H9 (cell line): ENCODE results near the gene CCDC91. TPM values are rescaled to one million over a fixed set of nuclear protein-coding genes. Genes with fewer than 3 reads are reported as not detected.
A peak's percentile ranks its signal among the peaks of the same experiment; 100 is the strongest.

Experiments
- DNase-seq: peaks from one replicate; pipeline ENCODE4 v3.0.0-alpha.2; 2017
- H2AFZ ChIP-seq: one replicate; pipeline ENCODE4 v1.6.1; 2013; ENCODE audit warnings: mild to moderate bottlenecking, low read length, control low read depth, moderate library complexity
- H2AK5ac ChIP-seq: 2 replicates; pipeline ENCODE4 v1.6.1; 2013; ENCODE audit warnings: low read length, control low read depth, mixed read lengths; ENCODE audit not compliant: insufficient read length
- H2BK120ac ChIP-seq: one replicate; pipeline ENCODE4 v1.6.1; 2013; ENCODE audit warnings: low read depth, mild to moderate bottlenecking, low read length, control low read depth, inconsistent platforms; ENCODE audit not compliant: poor library complexity, severe bottlenecking
- H2BK12ac ChIP-seq: 2 replicates; pipeline ENCODE4 v1.6.1; 2013; ENCODE audit warnings: low read length, control low read depth, mixed read lengths, low read depth; ENCODE audit not compliant: insufficient read length
- H2BK15ac ChIP-seq: 2 replicates; pipeline ENCODE4 v1.6.1; 2013; ENCODE audit warnings: low read depth, low read length, control low read depth
- H2BK20ac ChIP-seq: one replicate; pipeline ENCODE4 v1.6.1; 2013; ENCODE audit warnings: low read depth, mild to moderate bottlenecking, low read length, control low read depth, inconsistent platforms; ENCODE audit not compliant: poor library complexity, severe bottlenecking
- H2BK5ac ChIP-seq: 2 replicates; pipeline ENCODE4 v1.6.1; 2013; ENCODE audit warnings: low read length, control low read depth, mixed read lengths; ENCODE audit not compliant: insufficient read length
- H3K14ac ChIP-seq: 2 replicates; pipeline ENCODE4 v1.6.1; 2013; ENCODE audit warnings: low read length, control low read depth; ENCODE audit not compliant: insufficient read depth
- H3K18ac ChIP-seq: 2 replicates; pipeline ENCODE4 v1.6.1; 2013; ENCODE audit warnings: low read depth, mild to moderate bottlenecking, mixed read lengths, low read length, control low read depth; ENCODE audit not compliant: insufficient read length
- H3K23ac ChIP-seq: 2 replicates; pipeline ENCODE4 v1.6.1; 2013; ENCODE audit warnings: low read length, control low read depth, mixed read lengths, low read depth; ENCODE audit not compliant: insufficient read length
- H3K23me2 ChIP-seq: 2 replicates; pipeline ENCODE4 v1.6.1; 2013; ENCODE audit warnings: low read depth, mild to moderate bottlenecking, mixed read lengths, low read length, control low read depth; ENCODE audit not compliant: insufficient read length, poor library complexity, severe bottlenecking
- H3K27ac ChIP-seq: 2 replicates; pipeline ENCODE4 v1.5.1; 2013; ENCODE audit warnings: low read length, control low read depth, mixed read lengths, low read depth; ENCODE audit not compliant: insufficient read length
- H3K27me3 ChIP-seq: 2 replicates; pipeline ENCODE4 v1.6.1; 2013; ENCODE audit warnings: low read length, control low read depth, inconsistent platforms; ENCODE audit not compliant: insufficient read depth
- H3K4ac ChIP-seq: 2 replicates; pipeline ENCODE4 v1.6.1; 2013; ENCODE audit warnings: low read depth, mild to moderate bottlenecking, control low read depth, inconsistent platforms, low read length, moderate library complexity
- H3K4me1 ChIP-seq: 2 replicates; pipeline ENCODE4 v1.6.1; 2013; ENCODE audit warnings: low read length, control low read depth, inconsistent platforms; ENCODE audit not compliant: insufficient read depth
- H3K4me2 ChIP-seq: 2 replicates; pipeline ENCODE4 v1.6.1; 2013; ENCODE audit warnings: low read length, control low read depth, mixed read lengths; ENCODE audit not compliant: insufficient read length, insufficient read depth
- H3K56ac ChIP-seq: 2 replicates; pipeline ENCODE4 v1.6.1; 2013; ENCODE audit warnings: low read depth, mild to moderate bottlenecking, mixed read lengths, low read length, control low read depth; ENCODE audit not compliant: insufficient read length
- H3K79me1 ChIP-seq: 2 replicates; pipeline ENCODE4 v1.6.1; 2013; ENCODE audit warnings: low read depth, mild to moderate bottlenecking, moderate library complexity, low read length, control low read depth, inconsistent platforms; ENCODE audit not compliant: insufficient read depth, poor library complexity, severe bottlenecking
- H3K79me2 ChIP-seq: 2 replicates; pipeline ENCODE4 v1.6.1; 2013; ENCODE audit warnings: low read length, control low read depth, inconsistent platforms; ENCODE audit not compliant: insufficient read depth
- H3K9ac ChIP-seq: 2 replicates; pipeline ENCODE4 v1.6.1; 2013; ENCODE audit warnings: low read length, control low read depth, mixed read lengths; ENCODE audit not compliant: insufficient read length; ENCODE audit errors: extremely low read depth
- H3K9me3 ChIP-seq: one replicate; pipeline ENCODE4 v1.6.1; 2013; ENCODE audit warnings: low read depth, low read length, inconsistent platforms; ENCODE audit not compliant: control insufficient read depth
- H3T11ph ChIP-seq: one replicate; pipeline ENCODE4 v1.6.1; 2013; ENCODE audit warnings: mild to moderate bottlenecking, low read length, control low read depth, inconsistent platforms
- H4K20me1 ChIP-seq: one replicate; pipeline ENCODE4 v1.6.1; 2013; ENCODE audit not compliant: control insufficient read depth, insufficient read length, insufficient read depth
- H4K5ac ChIP-seq: 2 replicates; pipeline ENCODE4 v1.6.1; 2013; ENCODE audit warnings: low read depth, mild to moderate bottlenecking, mixed read lengths, low read length, control low read depth; ENCODE audit not compliant: insufficient read length
- H4K8ac ChIP-seq: replicated peaks from 2 replicates; pipeline ENCODE4 v1.6.1; 2013; ENCODE audit warnings: low read length, control low read depth, mixed read lengths, low read depth; ENCODE audit not compliant: insufficient read length
- H4K91ac ChIP-seq: 2 replicates; pipeline ENCODE4 v1.6.1; 2013; ENCODE audit warnings: low read depth, mild to moderate bottlenecking, moderate library complexity, mixed read lengths, low read length, control low read depth; ENCODE audit not compliant: insufficient read length
- H3K27ac Mint-ChIP-seq, 3 experiments: 2 replicates in 2 of 3; 3 replicates in 1 of 3; pipeline ENCODE4 v1.8.0; 2020 to 2021; ENCODE audit warnings: mixed read lengths in 3 of 3, mild to moderate bottlenecking in 1 of 3, moderate library complexity in 1 of 3
- H3K27me3 Mint-ChIP-seq: 2 replicates; pipeline ENCODE4 v1.8.0; 2021; ENCODE audit warnings: low read depth, mild to moderate bottlenecking, moderate library complexity, mixed read lengths
- H3K36me3 Mint-ChIP-seq, 3 experiments: 2 replicates in 2 of 3; 3 replicates in 1 of 3; pipeline ENCODE4 v1.8.0; 2020 to 2021; ENCODE audit warnings: low read depth in 3 of 3, mixed read lengths in 3 of 3; ENCODE audit not compliant: insufficient read depth in 1 of 3
- H3K4me1 Mint-ChIP-seq, 2 experiments: 2 replicates each; pipeline ENCODE4 v1.8.0; 2020; ENCODE audit warnings: mixed read lengths in 2 of 2
- H3K4me3 Mint-ChIP-seq, 2 experiments: 2 replicates in 1 of 2; 3 replicates in 1 of 2; pipeline ENCODE4 v1.8.0; 2020 to 2021; ENCODE audit warnings: mild to moderate bottlenecking in 2 of 2, mixed read lengths in 2 of 2, moderate library complexity in 1 of 2
- H3K9me3 Mint-ChIP-seq, 2 experiments: 2 replicates in 1 of 2; 3 replicates in 1 of 2; pipeline ENCODE4 v1.8.0; 2020; ENCODE audit warnings: mild to moderate bottlenecking in 2 of 2, mixed read lengths in 2 of 2, moderate library complexity in 1 of 2
- WGBS: extraction: QIAGEN DNeasy Blood & Tissue Kit; methylation state at CpG from one replicate; pipeline ENCODE4 v1.1.7; 2013; ENCODE audit warnings: missing lambda C conversion rate, low lambda C conversion rate, mixed read lengths; ENCODE audit not compliant: insufficient read length; ENCODE audit errors: extremely low coverage; 5-methylcytosine and 5-hydroxymethylcytosine counted together
- total RNA-seq: library from RNA; stranded (reverse); gene quantifications from 2 replicates; pipeline ENCODE4 v1.2.1, GENCODE V29; 2021
- TF ChIP-seq, protein P1 (sequence below): fragments of 200-600 bp; sonication (generic); conservative IDR thresholded peaks from 3 replicates; pipeline ENCODE4 v1.8.0; 2021; ENCODE audit warnings: antibody characterized with exemption, mild to moderate bottlenecking

CCDC91 gene
- total RNA-seq, 1 experiment from 2014 or later: 22.7 TPM

DNA sequence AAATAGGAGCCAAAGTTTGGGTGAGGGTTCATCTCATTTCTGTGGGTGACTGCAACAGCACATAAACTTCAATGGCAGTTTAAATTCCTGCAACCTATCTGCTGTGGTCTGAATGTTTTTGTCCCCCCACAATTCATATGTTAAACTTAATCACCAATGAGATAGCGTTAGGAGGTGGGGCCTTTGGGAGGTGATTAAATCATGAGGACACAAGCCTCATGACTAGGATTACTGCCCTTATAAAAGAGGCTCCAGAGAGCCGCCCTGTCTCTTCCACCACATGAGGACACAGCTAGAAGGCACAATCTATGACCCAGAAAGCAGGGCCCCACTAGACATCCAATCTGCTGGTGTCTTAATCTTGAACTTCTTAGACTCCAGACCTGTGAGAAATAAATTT, 3.8 kb upstream of the CCDC91 start:
- peaks cover 3 to 4% of the 10 kb centered on the region in 2 experiments; a peak in 3 of 5 replicates for H3K9me3 Mint-ChIP-seq
- no peak overlapping the region for H3K18ac ChIP-seq
- peaks cover 6% of the 10 kb centered on the region for H3K23me2 ChIP-seq
- H2BK12ac ChIP-seq: no peak overlapping the region
- H2BK20ac ChIP-seq: no peak overlapping the region
- H3K4me2 ChIP-seq: no peak overlapping the region
- no peak overlapping the region for H2BK5ac ChIP-seq
- no peaks in the 10 kb centered on the region for H4K20me1 ChIP-seq
- H3K4ac ChIP-seq: no peak overlapping the region
- H3K79me2 ChIP-seq: peaks cover 2% of the 10 kb centered on the region; the same call in 1 of the 2 replicates
- no peaks in the 10 kb centered on the region for H3K79me1 ChIP-seq
- no peak overlapping the region for H2BK120ac ChIP-seq
- H3K9me3 ChIP-seq: no peaks in the 10 kb centered on the region
- no peak overlapping the region for H3K9ac ChIP-seq
- H3K27ac Mint-ChIP-seq: peak overlapping the region in 2 of 3 experiments; percentile 7 to 75; a peak in 4 of 7 replicates
- no peak overlapping the region for H2BK15ac ChIP-seq
- H3K14ac ChIP-seq: no peak overlapping the region
- TF ChIP-seq, protein P1, sequence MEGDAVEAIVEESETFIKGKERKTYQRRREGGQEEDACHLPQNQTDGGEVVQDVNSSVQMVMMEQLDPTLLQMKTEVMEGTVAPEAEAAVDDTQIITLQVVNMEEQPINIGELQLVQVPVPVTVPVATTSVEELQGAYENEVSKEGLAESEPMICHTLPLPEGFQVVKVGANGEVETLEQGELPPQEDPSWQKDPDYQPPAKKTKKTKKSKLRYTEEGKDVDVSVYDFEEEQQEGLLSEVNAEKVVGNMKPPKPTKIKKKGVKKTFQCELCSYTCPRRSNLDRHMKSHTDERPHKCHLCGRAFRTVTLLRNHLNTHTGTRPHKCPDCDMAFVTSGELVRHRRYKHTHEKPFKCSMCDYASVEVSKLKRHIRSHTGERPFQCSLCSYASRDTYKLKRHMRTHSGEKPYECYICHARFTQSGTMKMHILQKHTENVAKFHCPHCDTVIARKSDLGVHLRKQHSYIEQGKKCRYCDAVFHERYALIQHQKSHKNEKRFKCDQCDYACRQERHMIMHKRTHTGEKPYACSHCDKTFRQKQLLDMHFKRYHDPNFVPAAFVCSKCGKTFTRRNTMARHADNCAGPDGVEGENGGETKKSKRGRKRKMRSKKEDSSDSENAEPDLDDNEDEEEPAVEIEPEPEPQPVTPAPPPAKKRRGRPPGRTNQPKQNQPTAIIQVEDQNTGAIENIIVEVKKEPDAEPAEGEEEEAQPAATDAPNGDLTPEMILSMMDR: no peak
- no peaks in the 10 kb centered on the region; the same call in 1 of the 2 replicates for H3K27me3 Mint-ChIP-seq
- H3K4me1 ChIP-seq: 0 out of 2 replicates have a peak, but pooled peaks cover under 1% of the 10 kb centered on the region
- H4K91ac ChIP-seq: no peak overlapping the region
- H3K36me3 Mint-ChIP-seq: peaks cover 0 to 23% (median 8%) of the 10 kb centered on the region in 3 experiments; a peak in 5 of 7 replicates
- WGBS: no CpG with 5 or more reads among the region's 2 CpGs
- H2AK5ac ChIP-seq: no peak overlapping the region
- peaks cover 19 to 20% of the 10 kb centered on the region in 2 experiments for H3K4me1 Mint-ChIP-seq
- no peak overlapping the region for H4K5ac ChIP-seq
- no peak overlapping the region for H3K27ac ChIP-seq
- no peak overlapping the region for H4K8ac ChIP-seq
- no peak overlapping the region for H3K56ac ChIP-seq
- DNase-seq: no peak
- H3K23ac ChIP-seq: no peak overlapping the region
- H2AFZ ChIP-seq: no peak overlapping the region
- no peak overlapping the region for H3K4me3 Mint-ChIP-seq
- no peaks in the 10 kb centered on the region for H3K27me3 ChIP-seq
- H3T11ph ChIP-seq: no peak overlapping the region
